GM18505 (cell line): ENCODE data around the gene NSD2.
A peak's percentile ranks its signal among the peaks of the same experiment; 100 is the strongest.
"Not testable (repeated sequence)": the region's sequence is repeated elsewhere in the genome, so short reads cannot be mapped to it uniquely, and the experiment has no call there.

ENCODE experiments used
- ATAC-seq: cut with Tn5 transposase; IDR thresholded peaks from one replicate; pipeline ENCODE4 v1.9.1; 2021; ENCODE audit not compliant: unreplicated experiment
- POLR2A ChIP-seq: IDR thresholded peaks from 4 replicates; pipeline ENCODE4 v1.6.1; 2011; ENCODE audit warnings: borderline replicate concordance; ENCODE audit not compliant: insufficient read depth, insufficient read length; ENCODE audit errors: extremely low read depth

NSD2 gene

DNA sequence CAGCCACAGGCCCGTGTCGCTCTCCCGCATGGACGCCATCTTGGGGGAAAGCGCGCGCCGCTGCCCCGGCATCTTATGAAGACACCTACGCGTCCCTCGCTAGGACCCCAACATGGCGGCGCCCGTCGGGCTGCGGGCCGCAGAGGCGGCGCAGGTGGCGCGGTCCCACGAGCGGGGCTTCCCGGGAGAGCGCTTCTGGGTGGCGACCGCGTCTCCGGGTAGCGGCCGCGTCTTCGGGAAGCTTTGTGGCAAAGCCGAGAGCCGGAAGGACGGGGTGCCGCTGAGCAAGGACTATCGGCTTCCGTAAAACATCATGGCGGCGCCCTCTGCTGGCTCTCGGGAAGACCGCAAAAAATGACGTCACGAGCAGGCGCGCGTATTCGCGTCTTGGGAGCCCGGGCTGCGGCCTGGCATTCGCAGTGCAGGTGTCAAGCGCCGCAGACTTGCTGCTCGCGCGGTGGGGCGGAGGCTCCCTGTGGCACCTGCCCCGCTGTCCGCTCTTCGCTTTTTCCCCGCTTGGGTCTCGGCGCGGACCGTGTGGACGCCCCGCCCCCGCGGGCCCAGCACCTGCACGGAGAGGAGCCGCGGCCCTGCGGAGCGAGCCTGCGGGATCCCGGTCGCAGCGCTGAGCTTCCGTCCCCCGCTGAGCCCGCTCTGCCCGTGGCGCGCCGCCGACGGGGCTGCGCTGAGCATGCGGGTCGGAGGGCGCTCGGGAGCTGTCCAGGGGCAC lies 137.9 kb downstream of the NSD2 start, which contains the start of gene NELFA:
NELFA (minus strand) TSS at position 54 of the 730 bp plus-strand sequence; CDS start at position 39, 15 bp downstream.
- peak; percentile 77 for TF ChIP-seq POLR2A
- peak; percentile 75 for ATAC-seq

DNA sequence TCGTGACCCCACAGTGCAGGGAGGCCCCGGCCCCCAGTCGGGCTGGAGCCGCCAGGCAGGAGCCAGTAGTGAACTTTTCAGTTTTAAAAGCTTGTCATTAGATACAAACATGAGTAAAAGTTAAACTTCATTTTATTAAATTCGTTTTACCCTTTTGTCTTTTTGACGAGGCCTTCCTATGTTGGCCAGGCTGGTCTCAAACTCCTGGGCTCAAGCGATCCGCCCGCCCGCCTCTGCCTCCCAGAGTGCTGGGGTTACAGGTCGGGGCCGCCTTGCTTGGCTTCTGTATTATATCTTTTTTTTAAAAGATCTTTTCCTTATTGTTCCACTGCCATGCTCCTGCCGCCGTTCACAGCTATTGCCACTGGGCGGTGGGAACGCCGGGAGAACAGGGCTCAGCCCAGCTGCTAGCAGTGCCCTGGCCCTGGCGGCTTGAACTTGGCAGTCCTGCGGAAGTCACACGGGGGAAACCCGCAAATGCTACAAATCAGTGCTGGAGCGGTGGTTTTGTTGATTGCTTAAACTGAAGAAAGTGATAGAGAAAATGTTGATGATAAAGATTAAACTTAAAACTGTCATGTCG lies 138.5 kb downstream of the NSD2 start:
- ATAC-seq, result no peak
- TF ChIP-seq POLR2A, result no peak

DNA sequence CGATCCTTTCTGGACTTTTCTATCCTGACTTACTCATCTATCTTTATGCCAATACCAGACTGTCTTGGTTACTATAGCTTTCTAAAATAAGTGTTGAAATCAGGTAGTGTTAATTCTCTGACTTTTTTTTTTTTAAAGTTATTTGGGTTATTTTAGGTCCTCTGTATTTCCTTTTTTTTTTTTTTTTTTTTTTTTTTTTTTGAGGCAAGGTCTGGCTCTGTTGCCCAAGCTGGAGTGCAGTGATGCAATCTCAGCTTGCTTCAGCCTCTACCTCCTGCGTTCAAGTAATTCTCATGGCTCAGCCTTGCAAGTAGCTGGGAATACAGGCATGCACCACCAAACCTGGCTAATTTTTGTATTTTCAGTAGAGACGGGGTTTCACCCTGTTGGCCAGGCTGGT lies 140.4 kb downstream of the NSD2 start:
- ATAC-seq, result no peak
- TF ChIP-seq POLR2A, result no peak

DNA sequence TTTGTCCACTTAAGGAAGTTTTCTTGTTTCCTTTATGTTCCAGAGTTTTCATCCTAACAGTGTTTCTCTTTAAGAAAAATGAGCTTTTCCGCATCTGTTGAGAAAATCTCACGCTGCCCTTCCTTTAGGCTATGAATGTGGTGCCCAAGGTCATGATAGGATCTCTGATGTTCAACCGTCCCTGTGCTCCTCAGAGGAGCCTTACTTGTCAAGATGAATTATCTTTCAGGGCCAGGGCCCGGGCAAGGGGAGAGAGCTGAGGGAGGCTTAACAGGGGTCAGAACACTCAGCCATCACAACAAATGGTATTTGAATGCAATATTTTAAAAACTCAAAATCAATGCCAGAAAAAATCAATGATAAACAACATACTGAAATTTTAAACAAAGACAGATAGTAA lies 143.8 kb downstream of the NSD2 start:
- TF ChIP-seq POLR2A, result no peak
- ATAC-seq, result no peak

DNA sequence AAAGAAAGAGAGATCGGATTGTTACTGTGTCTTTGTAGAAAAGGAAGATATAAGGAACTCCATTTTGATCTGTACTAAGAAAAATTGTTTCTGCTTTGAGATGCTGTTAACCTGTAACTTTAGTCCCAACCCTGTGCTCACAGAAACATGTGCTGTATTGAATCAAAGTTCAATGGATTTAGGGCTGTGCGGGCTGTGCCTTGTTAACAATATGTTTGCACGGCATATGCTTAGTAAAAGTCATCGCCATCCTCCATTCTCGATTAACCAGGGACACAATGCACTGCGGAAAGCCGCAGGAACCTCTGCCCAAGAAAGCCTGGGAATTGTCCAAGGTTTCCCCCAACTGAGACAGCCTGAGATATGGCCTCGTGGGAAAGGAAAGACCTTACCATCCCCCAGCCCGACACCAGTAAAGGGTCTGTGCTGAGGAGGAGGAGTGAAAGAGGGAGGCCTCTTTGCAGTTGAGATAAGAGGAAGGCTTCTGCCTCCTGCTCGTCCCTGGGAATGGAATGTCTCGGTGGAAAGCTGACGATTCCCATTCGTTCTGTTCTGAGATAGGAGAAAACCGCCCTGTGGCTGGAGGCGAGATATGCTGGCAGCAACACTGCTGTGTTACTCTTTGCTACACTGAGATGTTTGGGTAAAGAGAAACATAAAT lies 150.3 kb downstream of the NSD2 start:
- ATAC-seq, result not testable (repeated sequence)

DNA sequence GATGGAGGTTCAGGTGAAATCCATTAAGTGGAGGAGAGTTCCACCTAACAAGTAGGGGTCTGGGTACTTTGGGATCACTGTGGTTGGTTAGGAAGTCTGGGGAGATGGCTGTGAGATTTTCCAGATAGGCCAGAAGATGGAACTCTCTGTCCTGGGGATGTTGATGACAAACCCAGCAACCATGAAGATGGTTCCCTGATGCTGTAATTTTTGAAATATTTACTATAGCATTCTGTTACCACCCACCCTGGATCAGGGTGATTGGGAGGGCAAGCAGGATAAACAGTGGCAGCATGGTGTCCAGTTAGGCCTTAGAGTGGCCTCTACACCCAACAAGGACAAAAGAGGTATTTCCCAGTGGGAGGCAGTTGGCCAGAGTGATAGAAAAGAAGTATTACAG lies 153.5 kb downstream of the NSD2 start:
- TF ChIP-seq POLR2A, result no peak
- ATAC-seq, result no peak

DNA sequence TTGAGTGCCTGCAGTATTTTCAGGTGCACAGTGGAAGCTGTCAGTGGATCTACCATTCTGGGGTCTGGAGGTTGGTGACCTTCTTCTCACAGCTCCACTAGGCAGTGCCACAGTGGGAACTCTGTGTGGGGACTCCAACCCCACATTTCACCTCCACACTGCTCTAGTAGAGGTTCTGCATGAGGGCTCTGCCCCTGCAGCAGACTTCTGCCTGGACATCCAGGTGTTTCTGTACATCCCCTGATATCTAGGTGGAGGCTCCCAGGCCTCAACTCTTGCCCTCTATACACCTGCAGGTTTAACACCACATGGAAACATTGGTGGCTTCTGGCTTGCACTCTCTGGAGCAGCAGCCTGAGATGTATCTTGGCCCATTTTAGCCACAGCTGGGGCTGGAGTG lies 154.6 kb downstream of the NSD2 start:
- no peak for TF ChIP-seq POLR2A
- no peak for ATAC-seq

DNA sequence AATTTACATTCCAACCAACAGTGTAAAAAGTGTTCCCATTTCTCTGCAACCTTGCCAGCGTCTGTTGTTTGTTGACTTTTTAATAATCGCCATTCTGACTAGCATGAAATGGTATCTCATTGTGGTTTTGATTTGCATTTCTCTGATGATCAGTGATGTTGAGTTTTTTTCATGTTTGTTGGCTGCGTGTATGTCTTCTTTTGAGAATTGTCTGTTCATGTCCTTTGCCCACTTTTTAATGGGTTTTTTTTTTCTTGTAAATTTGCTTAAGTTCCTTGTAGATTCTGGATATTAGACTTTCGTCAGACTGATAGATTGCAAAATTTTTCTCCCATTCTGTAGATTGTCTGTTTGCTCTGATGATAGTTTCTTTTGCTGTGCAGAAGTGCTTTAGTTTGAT lies 155.9 kb downstream of the NSD2 start:
- ATAC-seq, result not testable (repeated sequence)

DNA sequence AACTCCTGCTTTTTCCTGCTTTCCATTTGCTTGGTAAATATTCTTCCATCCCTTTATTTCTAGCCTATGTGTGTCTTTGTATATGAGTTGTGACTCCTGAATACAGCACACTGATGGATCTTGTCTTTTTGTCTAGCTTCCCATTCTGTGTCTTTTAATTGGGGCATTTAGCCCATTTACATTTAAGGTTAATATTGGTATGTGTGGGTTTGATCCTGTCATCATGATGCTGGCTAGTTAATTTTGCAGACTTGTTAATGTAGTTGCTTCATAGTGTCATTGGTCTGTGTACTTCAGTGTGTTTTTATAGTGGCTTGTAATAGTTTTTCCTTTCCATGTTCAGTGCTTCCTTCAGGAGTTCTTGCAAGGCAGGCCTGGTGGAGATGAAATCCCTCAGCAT lies 160.0 kb downstream of the NSD2 start:
- not testable (repeated sequence) for ATAC-seq
